HepG2 (cell line): Measurements from ENCODE around the gene RSAD2. TPM values are rescaled to one million over a fixed set of nuclear protein-coding genes. Genes with fewer than 3 reads are reported as not detected.

ENCODE experiments used
- ARNT2 ChIP-seq: sonication (generic); formaldehyde crosslinking; IDR thresholded peaks from 2 replicates; pipeline ENCODE4 v1.8.0; 2022; ENCODE audit warnings: mild to moderate bottlenecking, low read depth, missing genetic modification reagents, moderate library complexity
- ASH2L ChIP-seq: fragments of 300-600, 200-600 bp; sonication (generic); IDR thresholded peaks from 2 replicates; pipeline ENCODE4 v1.7.0; 2017; ENCODE audit warnings: low read depth, mild to moderate bottlenecking, moderate library complexity, mixed read lengths, low read length; ENCODE audit not compliant: insufficient read length
- ATF7-NPFF ChIP-seq: sonication (generic); formaldehyde crosslinking; IDR thresholded peaks from 2 replicates; pipeline ENCODE4 v1.8.1; 2023; ENCODE audit warnings: mild to moderate bottlenecking, low read depth, missing genetic modification reagents, moderate library complexity
- CC2D1A ChIP-seq: sonication (generic); formaldehyde crosslinking; IDR thresholded peaks from 2 replicates; pipeline ENCODE4 v1.8.1; 2023; ENCODE audit warnings: mild to moderate bottlenecking, missing genetic modification reagents
- DNMT1 ChIP-seq: sonication (generic); formaldehyde crosslinking; IDR thresholded peaks from 2 replicates; pipeline ENCODE4 v1.5.1; 2020; ENCODE audit warnings: mild to moderate bottlenecking, missing genetic modification reagents
- DRAP1 ChIP-seq: IDR thresholded peaks from 2 replicates; pipeline ENCODE4 v1.6.1; 2016; ENCODE audit warnings: missing genetic modification reagents, missing compliant biosample characterization
- KAT7 ChIP-seq: IDR thresholded peaks from 2 replicates; pipeline ENCODE4 v1.6.1; 2018; ENCODE audit warnings: borderline replicate concordance, missing compliant biosample characterization
- MTA1 ChIP-seq: sonication (generic); formaldehyde crosslinking; IDR thresholded peaks from 2 replicates; pipeline ENCODE4 v1.4.0; 2020; ENCODE audit warnings: missing genetic modification reagents, mild to moderate bottlenecking, borderline replicate concordance
- MYNN ChIP-seq: sonication (generic); formaldehyde crosslinking; IDR thresholded peaks from 2 replicates; pipeline ENCODE4 v1.4.0; 2020; ENCODE audit warnings: mild to moderate bottlenecking, low read depth, missing genetic modification reagents
- NR2F6 ChIP-seq, 2 experiments: IDR thresholded peaks; 2 replicates each; pipeline ENCODE4 v1.6.1; 2016; ENCODE audit warnings: antibody characterized with exemption in 1 of 2, mild to moderate bottlenecking in 1 of 2
- PHF8 ChIP-seq: sonication (generic); formaldehyde crosslinking; IDR thresholded peaks from 2 replicates; pipeline ENCODE4 v1.5.0; 2020; ENCODE audit warnings: missing genetic modification reagents
- POLR2A ChIP-seq, 2 experiments: IDR thresholded peaks; 2 replicates each; pipeline ENCODE4 v1.6.1; 2011; ENCODE audit warnings: low read depth in 2 of 2, low read length in 2 of 2, mild to moderate bottlenecking in 1 of 2, moderate library complexity in 1 of 2; ENCODE audit not compliant: insufficient read depth in 1 of 2
- TAF15 ChIP-seq: fragments of 200-400 bp; formaldehyde crosslinking; IDR thresholded peaks from one replicate; pipeline ENCODE4 v1.6.1; 2018; ENCODE audit warnings: mild to moderate bottlenecking, low read depth, low read length; ENCODE audit not compliant: poor library complexity, severe bottlenecking
- TFDP1 ChIP-seq: IDR thresholded peaks from 2 replicates; pipeline ENCODE4 v1.6.1; 2016; ENCODE audit warnings: missing compliant biosample characterization, missing genetic modification reagents, borderline replicate concordance
- ZIK1 ChIP-seq: sonication (generic); formaldehyde crosslinking; IDR thresholded peaks from 2 replicates; pipeline ENCODE4 v1.5.0; 2020; ENCODE audit warnings: mild to moderate bottlenecking, low read depth, missing genetic modification reagents, borderline replicate concordance
- ZNF562 ChIP-seq: sonication (generic); formaldehyde crosslinking; IDR thresholded peaks from 2 replicates; pipeline ENCODE4 v1.8.0; 2022; ENCODE audit warnings: missing genetic modification reagents, borderline replicate concordance
- ZNF639 ChIP-seq: conservative IDR thresholded peaks from 2 replicates; pipeline ENCODE4 v1.6.1; 2018; ENCODE audit warnings: missing genetic modification reagents
- ZNF740 ChIP-seq: sonication (generic); formaldehyde crosslinking; IDR thresholded peaks from 2 replicates; pipeline ENCODE4 v1.4.0; 2020; ENCODE audit warnings: missing genetic modification reagents
- ZNF841 ChIP-seq: sonication (generic); formaldehyde crosslinking; IDR thresholded peaks from 2 replicates; pipeline ENCODE4 v1.8.1; 2023; ENCODE audit warnings: missing genetic modification reagents, borderline replicate concordance
- ZSCAN21 ChIP-seq: sonication (generic); formaldehyde crosslinking; IDR thresholded peaks from 2 replicates; pipeline ENCODE4 v1.8.0; 2022; ENCODE audit warnings: mild to moderate bottlenecking, missing genetic modification reagents, moderate library complexity, borderline replicate concordance
- ZSCAN25 ChIP-seq: sonication (generic); formaldehyde crosslinking; IDR thresholded peaks from 2 replicates; pipeline ENCODE4 v1.8.0; 2022; ENCODE audit warnings: mild to moderate bottlenecking, missing genetic modification reagents
- polyA plus RNA-seq, 8 experiments: library from polyadenylated mRNA; depleted of rRNA in 3 of 8; stranded (reverse) in 7 of 8; unstranded in 1 of 8; fragments of >200 nt; fragmentation: Illumina TruSeq in 4 of 8; extraction: Trizol in 4 of 8; gene quantifications; 2 replicates each; pipeline versions ENCODE4 v1.2.1 to v1.2.3, GENCODE V29; 2011 to 2016; ENCODE audit warnings: low read depth in 4 of 8, missing spikeins in 1 of 8, mixed read lengths in 1 of 8; ENCODE audit not compliant: insufficient read depth in 1 of 8
- total RNA-seq, 5 experiments: library from RNA; depleted of rRNA; stranded (reverse); fragments of >200 nt; fragmentation: Illumina TruSeq; extraction: Trizol; gene quantifications; 2 replicates each; pipeline ENCODE4 v1.2.3, GENCODE V29; 2016; ENCODE audit warnings: low read depth in 1 of 5

Gene RSAD2
- total and polyA plus RNA-seq, 2 of the 13 experiments (the other 11 are each of a cell fraction or from before 2014, with no cell fraction given), result 0.11 TPM; not detected in 1

- TF ChIP-seq ZNF841 (no peak; the same call in 1 of the 2 replicates), ZSCAN25 (peak; percentile 2; the same call in 1 of the 2 replicates), ATF7-NPFF (peak; percentile 62; the same call in 1 of the 2 replicates), ZNF740 (CRISPR knock-in tag) (no peak), ZNF639 (CRISPR knock-in tag) (0 out of 2 replicates have a peak, but pooled peaks have one; percentile 46), MYNN (CRISPR knock-in tag) (no peak), CC2D1A (CRISPR knock-in tag) (no peak), ZSCAN21 (0 out of 2 replicates have a peak, but pooled peaks have one; percentile 63), KAT7 (CRISPR knock-in tag) (no peak), ZNF562 (CRISPR knock-in tag) (no peak), TFDP1 (CRISPR knock-in tag) (peak; percentile 27; the same call in 1 of the 2 replicates), DRAP1 (CRISPR knock-in tag) (no peak), MTA1 (CRISPR knock-in tag) (peak; percentile 35; the same call in 1 of the 2 replicates), POLR2A (IDR thresholded peaks at IDR 0.05; ENCODE audit: insufficient read depth in 1 of 2, low read depth in 2 of 2, low read length in 2 of 2) (0 out of 4 replicates have a peak, but pooled peaks of 1 of the 2 experiments have one; percentile 21), TAF15 (no peak), PHF8 (CRISPR knock-in tag) (peak; percentile 5; the same call in 1 of the 2 replicates), ZIK1 (CRISPR knock-in tag) (0 out of 2 replicates have a peak, but pooled peaks have one; percentile 1), DNMT1 (CRISPR knock-in tag) (no peak), NR2F6 (IDR thresholded peaks at IDR 0.05) (no peak), NR2F6 (CRISPR knock-in tag; IDR thresholded peaks at IDR 0.05) (peak; percentile 42), ASH2L (peak; percentile 49), ARNT2 (CRISPR knock-in tag) (0 out of 2 replicates have a peak, but pooled peaks have one; percentile 32)
These were observed 40.3 kb downstream of the RSAD2 start (continued) for GRCh38 chr2:6917761-6918421.
